Measurements from ENCODE around the gene UBL4B. TPM values are rescaled to one million over a fixed set of nuclear protein-coding genes. Genes with fewer than 3 reads are reported as not detected.

The UBL4B gene
- polyA plus RNA-seq, 12 donors = not detected

DNA sequence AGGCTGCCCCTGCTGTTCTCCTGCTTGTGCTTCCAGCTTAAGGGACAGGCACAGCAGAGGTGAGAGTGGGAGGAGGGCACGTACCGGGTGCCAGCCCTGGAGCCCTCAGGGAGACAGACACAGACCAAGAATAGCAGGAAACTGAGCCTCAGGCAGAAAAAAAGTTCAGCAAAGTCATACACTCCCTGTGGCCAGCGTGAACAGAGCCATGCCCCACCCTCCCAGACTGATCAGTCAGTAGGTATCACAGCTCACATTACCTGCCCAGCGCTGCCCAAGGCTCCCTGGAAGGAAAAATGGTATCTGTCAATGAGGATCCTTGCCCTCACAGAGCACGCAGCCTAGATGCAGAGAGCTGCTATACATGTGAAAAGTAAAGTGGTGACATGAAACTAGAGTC, 1.3 kb downstream of the UBL4B start:
- DNase-seq = no peak

DNA sequence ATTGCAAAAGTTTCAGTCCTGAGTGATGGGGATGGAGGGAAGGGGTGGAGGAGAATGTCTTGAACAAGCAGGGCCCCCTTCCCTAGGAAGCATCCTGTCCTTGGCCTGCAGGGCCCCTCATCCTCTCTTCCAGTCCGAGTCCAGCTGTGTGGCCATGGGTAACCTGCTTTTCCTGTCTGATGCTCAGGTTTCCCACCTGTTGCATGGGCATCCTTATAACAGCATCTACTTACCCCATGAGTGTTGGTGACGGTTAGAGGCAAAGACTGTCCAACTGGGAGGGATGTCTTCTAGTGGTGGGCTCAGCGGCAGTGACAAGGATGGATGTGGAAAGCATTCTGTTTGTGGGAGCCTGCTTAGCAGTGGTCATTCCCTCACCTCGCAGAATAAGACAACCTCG, 1.9 kb downstream of the UBL4B start:
- no peak for DNase-seq

DNA sequence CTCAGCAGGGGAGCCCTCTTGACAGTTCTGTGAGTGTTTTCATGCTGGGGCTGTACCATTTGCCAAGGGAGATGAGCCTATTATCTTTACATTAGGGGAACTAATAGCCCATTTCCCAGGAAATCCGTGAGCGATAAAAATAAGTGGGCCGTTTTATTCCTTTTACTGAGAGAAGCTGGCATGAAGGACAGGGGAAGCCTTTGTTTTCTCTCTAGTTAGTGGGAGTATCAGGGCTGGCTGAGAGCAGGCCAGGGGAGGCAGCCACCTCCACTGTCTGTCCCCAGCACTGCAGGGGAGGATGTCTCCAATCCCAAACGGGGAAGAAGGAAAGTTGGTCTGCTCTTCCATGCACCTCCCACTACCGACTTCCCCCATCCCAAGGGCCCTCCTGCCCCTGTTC, 2.5 kb downstream of the UBL4B start:
- no peak for DNase-seq

DNA sequence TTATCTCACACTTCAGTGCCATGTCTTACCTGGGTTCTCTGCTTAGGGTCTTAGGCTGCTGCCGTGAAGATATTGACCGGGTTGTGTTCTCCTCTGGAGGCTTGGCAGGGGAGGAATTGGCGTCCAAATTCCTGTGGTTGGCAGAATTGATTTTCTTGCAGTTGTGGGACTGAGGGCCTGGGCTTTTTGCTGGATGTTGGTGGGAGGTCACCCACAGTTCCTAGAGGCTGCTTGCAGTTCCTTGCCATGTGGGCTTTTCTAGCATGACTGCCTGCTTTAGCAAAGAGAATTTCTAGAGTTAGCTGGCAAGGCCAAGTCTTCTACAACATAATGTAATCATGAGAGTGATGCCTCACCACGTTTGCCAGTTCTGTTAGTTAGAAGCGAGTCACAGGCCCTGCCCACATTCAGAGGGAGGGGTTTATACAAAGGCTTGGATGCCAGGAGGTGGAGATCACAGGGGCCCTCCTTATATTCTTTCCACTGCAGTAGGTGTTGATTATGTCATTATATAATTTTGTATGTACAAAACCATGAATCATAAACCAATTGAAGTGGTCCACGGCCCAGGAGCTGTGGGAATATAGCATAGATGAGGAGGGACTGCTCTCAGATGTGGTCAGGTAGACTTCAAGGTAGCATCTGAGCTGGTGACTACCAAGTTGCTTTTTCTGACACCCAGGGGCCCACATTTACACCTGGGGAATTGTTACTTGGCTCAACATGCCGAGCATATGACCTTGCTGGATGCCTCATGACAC, 6.6 kb downstream of the UBL4B start:
- DNase-seq = no peak

DNA sequence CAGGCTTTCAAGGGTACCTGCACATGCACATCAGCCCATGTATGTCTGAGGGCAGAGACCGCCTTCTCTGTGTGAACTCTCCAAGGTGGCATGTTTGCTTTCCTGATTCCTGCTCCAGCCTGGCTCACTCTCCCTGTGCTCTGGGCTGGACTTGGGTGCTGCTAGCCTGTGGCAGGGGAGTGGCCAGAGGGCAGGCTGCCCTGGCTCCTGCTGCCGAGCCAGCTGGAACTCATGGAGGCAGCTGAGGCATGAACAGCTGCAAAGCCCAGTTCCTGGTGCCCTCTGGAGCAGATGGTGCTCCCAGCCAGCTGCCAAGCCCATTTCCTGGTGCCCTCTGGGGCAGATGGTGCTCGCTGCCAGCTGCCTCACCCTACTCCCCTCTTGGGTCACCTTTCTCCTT, 7.6 kb downstream of the UBL4B start:
- DNase-seq = no peak

DNA sequence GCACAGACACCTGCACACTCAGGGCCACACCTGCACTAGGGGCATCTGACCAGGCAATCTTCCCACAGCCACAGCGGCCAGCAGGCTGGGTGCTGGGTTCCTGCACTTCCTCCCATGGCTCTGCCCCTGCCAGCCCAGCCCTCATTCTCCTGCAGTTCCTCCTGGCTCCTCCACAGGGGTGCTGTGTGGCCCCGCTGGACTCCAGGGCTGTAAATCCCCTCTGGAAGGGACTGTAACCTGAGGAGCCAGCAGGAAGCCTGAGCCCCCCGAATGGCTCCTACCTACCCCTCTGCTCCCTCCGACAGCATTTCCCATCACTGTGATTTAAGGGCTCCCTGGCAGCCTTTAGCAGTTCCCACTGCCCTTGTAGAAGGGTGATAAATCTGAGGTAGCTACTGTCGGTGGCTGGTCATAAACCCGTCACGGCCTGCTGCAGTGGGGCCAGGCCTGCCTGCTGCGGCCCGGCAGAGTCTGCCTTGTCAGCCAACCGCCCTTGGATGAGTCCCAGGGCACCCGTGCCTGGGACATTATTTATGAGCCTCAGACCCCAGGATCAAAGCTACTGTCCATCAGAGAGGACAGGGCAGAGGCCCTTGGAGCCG, 8.8 kb downstream of the UBL4B start:
- no peak for DNase-seq

DNA sequence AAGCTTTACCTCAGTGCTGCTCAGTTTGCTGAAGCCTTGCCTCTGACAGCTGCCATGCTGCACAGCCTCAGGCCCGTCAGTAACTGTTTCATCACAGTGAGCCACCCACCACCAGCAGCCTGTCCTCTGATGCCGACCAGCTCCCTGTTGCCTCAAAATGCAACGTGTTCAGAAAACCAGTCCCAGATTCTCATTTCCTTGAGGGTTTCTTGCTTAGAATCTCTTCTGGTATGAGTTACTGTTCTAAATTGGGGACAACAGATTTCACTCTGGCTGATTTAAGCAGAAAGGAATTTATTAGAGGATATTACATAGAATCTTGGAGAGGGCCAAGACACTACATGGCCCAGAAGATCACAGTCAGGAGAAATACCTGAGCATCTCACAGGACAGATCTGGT, 11.0 kb downstream of the UBL4B start:
- DNase-seq = no peak

DNA sequence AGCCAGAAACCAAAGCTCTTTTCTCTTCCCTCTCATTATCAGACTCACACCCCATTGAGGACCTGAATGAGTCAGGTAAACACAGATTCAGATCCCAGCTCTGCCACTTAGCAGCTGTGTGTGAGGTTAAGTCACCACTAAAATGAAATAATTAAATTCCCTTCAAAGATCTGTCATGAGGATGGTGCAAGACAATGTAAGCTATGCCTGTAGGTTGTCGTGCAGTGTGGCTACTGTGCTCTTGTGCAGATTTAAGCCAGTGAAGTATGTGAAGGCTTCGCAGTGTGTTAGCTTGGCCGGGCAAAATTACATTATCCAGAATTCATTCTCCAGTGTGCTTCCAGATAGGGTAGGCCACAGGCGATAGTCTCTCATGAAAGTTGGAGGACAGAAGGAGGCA, 13.6 kb downstream of the UBL4B start:
- no peak for DNase-seq

DNA sequence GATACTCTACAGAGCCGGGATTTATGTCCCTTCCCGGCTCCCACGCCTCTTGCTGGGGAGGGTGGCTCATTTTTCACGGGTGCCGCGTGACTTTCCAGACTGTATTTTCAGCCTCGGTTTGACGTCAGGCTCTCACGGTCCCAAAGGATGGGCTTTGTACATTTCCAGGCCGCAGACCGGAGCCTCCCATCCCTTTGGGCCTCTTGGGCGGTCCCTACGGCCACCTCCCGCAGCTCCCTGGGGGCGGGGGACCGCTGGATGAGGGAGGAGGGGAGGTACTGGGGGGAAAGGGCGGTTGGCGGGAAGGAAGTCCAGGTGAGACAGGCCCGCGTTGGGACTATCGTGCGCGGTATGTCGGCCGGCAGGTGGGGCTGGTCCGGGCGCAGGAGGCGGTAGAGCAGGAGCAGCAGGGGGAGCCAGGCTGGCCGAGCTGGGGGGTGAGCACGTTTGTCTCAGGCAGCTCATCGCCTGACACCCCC, 17.9 kb downstream of the UBL4B start:
- DNase-seq = no peak

DNA sequence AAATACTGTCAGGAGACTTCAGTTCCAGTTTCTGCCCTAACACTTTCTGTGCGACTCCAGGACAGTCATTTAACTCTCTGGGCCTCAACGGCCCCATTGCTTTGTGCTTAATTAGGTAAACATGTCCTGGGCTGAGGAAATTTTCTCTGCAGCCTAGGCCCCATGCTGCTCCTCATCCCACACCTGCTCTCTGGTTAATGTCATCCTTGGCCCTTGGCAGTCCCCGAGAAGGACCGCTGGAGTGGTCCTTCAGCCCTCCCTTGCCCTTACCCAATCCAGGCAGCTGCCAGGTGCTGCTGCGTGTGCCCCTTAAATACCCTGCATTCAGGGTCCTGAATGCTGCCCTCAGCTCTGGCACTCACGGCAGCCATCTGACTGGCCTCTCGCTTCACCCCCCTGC, 18.7 kb downstream of the UBL4B start:
- no peak for DNase-seq

DNA sequence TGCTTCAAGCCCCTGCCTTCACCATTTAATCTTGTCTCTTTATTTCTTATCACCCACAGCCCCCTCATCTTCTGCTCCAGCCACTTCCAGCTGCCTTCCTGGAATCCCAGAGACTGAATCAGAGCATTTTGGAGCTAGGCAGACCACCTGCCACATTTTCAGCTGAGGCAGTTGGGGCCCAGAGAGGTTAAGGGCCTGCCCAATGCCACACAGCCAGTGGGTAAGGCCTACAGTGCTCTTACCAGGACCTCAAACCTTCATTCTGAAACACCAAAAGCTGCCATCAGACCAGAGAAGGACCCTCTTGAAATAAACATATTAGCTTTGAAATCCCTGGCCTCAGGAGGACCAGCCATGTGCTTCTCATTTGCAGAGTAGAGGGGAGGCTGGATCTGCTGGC, 20.4 kb downstream of the UBL4B start:
- DNase-seq = no peak

DNA sequence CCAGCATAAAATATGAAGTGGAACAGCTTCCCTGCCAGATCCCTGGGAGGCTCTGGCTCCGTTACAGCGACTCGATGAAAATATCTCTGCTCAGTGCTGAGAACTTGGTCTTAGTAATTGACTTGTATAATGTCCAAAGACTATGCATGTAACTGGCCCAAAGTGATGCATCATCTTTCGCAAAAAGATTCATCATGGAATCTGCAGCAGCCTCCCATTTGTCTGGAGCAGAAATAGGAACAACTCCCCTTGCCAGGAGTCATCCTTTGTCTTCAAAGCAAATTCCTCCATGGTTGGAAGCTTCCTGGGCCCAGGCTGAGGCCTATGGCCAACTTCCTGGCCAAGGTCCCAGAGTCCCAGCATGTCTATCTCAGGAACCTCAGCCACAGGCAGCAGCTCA, 21.2 kb downstream of the UBL4B start:
- DNase-seq = no peak

DNA sequence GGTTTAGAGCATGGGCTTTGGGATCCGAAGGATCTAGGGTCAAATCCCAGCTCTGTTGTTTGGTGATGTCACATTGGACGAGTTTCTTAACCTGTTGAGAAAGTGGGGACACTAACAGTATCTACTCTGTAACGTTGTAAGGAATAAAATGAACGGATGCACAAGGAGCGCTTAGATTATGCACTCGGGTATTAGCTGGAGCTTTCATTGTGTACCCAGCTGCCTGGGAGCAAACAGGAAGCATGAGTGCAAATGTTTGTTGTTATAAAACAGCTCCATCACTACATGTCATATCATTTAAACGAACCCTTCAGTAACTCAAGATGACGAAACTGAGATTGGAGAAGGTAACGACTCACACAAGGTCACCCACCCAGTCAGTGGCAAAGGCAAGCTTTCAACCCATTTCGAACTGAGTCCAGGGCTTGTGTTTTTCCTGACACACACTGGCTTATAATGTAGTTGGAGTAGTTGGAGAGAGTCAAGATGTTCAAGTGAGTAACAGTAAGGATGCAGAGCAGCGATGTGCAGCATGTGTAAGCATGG, 21.9 kb downstream of the UBL4B start:
- DNase-seq = no peak

DNA sequence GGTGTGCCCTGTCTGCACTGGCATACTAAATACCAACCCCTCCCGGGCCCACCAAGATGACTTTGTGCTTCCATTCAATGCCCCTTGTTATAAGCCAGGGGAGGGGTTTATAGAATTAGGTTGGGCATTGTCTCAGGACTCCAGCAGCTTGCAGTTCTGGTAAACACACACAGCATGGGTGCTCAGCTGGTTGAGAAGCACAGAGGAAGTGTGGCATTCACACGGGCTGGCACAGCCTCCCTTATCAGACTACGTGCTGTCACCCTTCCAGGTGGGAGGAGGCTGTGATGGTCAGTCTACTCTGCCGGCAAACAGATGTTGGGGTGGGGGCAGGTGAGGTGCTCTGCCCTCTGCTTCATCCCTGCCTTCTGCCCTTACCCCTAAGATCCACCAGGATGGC, 23.0 kb downstream of the UBL4B start:
- no peak for DNase-seq

DNA sequence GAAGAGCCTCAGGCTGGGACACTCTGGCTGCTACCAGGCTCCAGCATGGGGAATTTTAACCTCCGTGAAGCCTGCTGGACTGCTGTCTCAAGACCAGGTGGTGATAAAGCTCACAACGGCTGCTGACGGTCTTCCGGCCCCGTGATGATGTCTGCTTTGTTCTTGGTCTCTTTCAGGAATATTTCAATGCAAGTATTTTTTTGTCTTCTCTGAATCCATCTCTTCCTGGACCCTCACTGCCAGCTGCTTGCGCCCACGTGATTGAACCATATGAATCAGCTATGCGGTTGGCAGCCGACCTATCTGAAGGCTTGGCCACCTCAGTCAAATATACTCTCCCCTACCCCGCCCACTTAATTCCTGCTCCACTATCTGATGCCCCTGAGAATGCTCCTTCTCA, 23.4 kb downstream of the UBL4B start:
- DNase-seq = no peak

DNA sequence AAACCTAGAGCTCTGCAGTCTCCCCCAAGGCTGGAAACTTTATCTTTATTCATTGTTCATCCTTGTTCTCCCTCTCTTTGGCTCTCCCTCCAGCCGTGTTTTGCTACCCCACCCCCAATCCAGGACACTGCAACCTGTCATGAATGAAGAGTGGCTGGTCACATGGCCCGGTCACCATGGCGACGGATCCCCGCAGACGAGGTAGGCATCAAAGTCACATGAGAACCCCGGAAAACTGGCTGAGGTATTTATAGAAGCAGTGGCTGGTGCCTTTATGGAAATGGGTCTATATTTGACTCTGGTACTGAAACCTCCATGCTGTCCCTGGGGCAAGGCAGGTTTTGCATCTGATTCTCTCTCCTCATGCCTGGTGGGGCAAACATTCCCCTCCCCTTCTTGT, 24.7 kb downstream of the UBL4B start:
- DNase-seq = no peak

DNA sequence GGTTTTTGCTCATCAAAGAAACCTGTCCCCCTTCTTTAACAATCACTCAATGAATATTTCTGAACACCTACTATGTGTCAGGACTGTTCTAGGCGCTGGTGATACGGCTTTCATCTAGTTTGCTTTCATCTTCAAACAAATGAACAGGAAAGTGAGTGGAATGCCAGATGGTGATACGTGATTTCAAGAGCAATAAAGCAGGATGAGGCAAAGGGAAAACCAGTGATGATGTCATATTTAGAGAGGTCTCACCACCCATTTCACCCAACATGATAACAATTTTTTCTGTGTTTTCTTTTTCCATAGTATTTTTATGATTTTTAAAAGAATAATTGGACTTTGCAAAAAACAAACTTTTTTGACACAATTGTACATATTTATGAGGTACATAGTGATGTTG, 26.7 kb downstream of the UBL4B start:
- no peak for DNase-seq

DNA sequence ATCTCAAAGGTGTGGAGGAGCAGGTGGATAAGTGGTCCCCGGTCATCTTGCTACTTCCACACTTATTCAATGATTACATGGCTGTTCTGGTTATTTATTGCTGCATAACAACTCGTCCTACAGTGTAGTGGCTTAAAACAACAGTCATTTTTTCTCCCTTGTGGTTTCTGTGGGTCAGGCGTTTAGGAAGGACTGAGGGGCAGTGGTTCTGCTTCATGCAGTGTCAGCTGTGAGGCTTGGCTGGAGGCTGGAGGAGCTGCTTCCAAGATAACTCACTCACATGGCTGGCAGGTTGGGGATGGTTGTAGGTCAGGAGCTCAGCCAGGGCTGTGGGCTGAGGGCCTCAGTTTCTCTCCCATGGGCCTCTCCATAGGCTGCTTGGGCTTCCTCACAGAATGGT, 32.1 kb downstream of the UBL4B start:
- DNase-seq = no peak

DNA sequence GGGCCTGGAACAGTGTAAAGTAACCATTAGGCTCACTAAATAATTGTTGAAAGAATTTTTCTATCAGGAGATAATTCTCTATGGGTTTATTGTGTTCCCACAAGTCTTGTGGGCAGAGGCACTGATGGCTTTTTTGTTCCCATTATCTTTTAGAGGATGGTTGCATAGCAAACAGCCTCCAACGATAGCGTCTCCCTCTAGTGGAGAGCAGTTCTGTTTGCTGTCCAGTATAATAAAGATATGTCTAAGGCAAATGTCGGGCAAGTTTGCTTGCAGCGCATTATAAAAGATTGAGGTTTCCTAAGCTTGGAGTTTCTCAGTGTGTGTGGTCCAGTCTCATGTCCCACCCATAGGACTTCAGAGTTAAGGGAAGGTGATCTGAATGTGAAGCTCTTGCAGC, 36.7 kb downstream of the UBL4B start:
- no peak for DNase-seq

DNA sequence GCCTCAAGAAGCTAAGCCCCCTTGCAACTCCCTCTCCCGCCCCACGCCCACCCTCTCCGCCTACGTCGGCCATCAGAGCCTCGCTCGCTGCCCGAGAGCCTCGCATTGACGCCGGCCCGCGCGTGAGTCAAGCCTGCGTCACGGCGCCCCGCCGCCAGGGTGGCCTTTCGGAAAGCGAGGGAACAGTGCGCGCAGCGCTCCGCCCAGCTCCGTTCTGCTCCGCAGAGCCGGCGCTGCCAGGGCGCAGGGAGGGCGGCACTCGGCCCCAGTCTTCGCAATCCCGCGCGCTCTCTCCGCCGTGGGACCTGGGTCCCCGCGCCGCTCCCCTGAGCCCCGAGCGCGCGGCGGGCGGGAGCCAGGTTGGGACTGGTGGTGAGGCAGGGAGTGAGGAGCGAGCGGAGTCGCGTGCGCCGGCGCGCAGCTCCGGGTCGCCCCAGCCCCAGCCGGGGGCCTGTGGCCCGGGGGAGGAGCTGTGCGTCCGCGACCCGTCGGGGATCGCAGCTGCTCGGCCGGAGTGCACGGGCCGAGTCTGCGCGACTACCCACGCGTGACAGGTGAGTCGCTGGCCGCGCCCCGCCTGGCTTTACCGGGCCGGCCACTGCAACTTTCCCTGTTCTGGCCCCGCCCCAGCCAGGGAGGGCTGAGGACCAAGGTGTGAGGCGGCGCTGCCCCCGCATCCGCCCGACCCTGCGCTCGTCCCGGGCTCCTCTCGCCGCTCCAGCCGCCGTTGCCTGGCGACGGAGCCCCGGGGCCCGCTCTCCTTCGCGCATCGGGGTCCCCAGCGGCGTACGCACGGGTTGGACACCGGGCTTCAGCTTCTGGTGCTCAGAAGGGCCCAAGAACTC, 38.3 kb downstream of the UBL4B start, which contains the start of gene SLC6A17:
Gene SLC6A17 (plus strand): TSS at position 165 of the 845 bp plus-strand sequence. CDS start 16,436 bp downstream, outside the sequence.
- no peak for DNase-seq

DNA sequence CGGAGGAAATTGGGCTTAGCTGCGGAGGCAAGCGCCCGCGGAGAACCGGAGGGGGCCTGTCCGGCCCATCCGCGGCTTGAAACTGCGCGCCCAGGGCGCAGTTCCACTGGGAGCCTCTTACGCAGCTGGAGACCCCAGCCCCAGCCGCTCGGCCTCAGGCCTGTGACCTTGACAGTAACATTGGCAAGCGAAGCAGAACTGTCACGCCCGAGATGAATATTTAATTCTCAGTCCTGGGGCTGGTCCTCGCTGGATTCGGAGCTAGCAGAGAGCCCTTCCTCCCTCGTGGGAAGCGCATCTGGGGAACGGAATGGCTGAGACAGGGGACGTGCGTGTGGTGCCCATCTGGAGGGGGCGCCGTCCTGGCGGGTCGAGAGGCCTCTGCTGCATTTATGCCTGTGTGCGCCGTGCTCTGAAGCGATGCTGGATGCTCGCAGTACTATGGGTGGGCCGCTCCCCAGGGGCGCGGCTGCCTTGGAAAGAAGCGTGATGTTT, 39.0 kb downstream of the UBL4B start:
- DNase-seq = no peak

DNA sequence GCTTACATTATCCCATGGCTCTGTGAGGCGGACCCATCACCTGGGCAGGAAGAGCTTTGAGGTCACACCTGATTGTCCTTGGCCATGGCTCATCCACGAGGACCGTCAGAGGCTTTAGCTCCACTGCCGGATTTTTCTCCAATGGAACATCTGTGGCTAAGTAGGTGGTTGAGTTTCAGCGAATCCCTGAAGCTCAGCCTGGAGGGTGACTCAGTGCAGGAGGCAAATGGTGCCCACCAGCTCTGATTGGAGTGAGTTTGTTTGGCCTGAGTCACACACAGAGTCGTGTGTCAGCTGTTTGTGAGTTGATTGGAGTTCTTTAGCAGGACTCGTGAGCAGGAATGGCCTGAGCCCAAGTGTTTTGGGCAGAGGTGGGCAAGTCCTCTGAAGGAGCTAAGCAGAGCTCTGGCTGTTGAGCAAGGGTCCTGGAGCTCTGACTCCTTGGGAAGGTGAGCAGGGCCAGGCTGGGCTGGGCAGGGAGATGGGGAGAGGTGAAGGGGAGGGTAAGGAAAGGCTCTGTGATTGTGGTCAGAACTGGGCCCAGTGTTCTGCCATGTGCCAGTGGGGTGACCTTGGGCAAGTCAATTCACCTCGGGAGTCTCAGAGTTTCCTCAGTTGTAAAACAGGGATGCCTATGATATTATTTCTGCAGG, 40.0 kb downstream of the UBL4B start:
- no peak for DNase-seq
